Measurements from ENCODE around the gene LRSAM1.

Gene LRSAM1

GRCh38 chr9:127537792-127538191, 86.5 kb downstream of the LRSAM1 start:
- DNase-seq = no peak

GRCh38 chr9:127538849-127539258, 87.5 kb downstream of the LRSAM1 start:
- no peak for DNase-seq

- no peak for DNase-seq
Observed at GRCh38 chr9:127539259-127539981, 88.1 kb downstream of the LRSAM1 start.

GRCh38 chr9:127539982-127540663, 88.8 kb downstream of the LRSAM1 start:
- DNase-seq = no peak

GRCh38 chr9:127540664-127541041, 89.3 kb downstream of the LRSAM1 start:
- DNase-seq = no peak

- DNase-seq = no peak
Observed at GRCh38 chr9:127541176-127541575, 89.9 kb downstream of the LRSAM1 start.

GRCh38 chr9:127541865-127542264, 90.6 kb downstream of the LRSAM1 start:
- no peak for DNase-seq

- DNase-seq = no peak
Observed at GRCh38 chr9:127543221-127543620, 91.9 kb downstream of the LRSAM1 start.

- no peak for DNase-seq
Observed at GRCh38 chr9:127543973-127544533, 92.7 kb downstream of the LRSAM1 start.

- DNase-seq = peak; percentile 98
Observed at GRCh38 chr9:127545196-127546124, 94.2 kb downstream of the LRSAM1 start.

- DNase-seq = no peak
Observed at GRCh38 chr9:127546125-127546832, 95.0 kb downstream of the LRSAM1 start.

GRCh38 chr9:127548352-127548881, 97.1 kb downstream of the LRSAM1 start:
- DNase-seq = no peak

- no peak for DNase-seq
Observed at GRCh38 chr9:127549218-127549617, 97.9 kb downstream of the LRSAM1 start.

- DNase-seq = no peak
Observed at GRCh38 chr9:127549751-127550150, 98.4 kb downstream of the LRSAM1 start.

GRCh38 chr9:127550282-127550681, 99.0 kb downstream of the LRSAM1 start:
- no peak for DNase-seq

GRCh38 chr9:127550751-127551150, 99.4 kb downstream of the LRSAM1 start:
- DNase-seq = no peak
